Measurements from ENCODE around the gene CROCC2. TPM values are rescaled to one million over a fixed set of nuclear protein-coding genes. Genes with fewer than 3 reads are reported as not detected.

The CROCC2 gene
- total RNA-seq, 2 experiments from 2014 or later, result not detected

DNA sequence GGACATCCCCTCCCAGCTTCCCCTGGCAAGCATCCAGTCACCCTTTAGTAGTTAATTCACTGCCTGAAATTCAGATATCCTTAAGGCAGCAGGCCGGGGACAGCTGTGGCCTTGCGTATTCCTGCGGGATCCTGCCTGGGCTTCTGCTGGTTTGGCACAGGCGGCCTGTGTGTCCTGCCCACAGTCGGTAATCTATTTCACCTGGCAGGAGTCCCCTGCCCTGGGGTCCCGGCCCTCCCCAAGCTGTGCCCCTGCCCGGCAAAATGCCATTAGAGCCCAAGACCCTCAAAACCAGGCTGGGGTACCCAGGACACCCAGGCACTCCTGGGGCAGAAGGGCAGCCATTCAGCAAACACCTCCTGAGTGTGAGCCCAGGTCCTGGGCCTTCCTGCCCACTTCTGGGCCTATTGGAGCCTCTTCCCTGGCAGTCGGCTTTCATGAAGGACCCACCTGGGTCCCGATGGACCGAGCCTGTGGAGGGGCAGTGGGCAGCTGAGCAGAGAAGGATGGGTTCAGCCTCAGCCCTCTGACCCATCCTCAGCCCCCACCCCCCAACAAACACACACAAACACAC, 11.6 kb downstream of the CROCC2 start:
- H3K27me3 Mint-ChIP-seq, result peaks cover 8% of the 10 kb centered on the region
- intact Hi-C loops (cut with DNase I, micrococcal nuclease), result no loop called here
- no peaks in the 10 kb centered on the region for H3K4me1 Mint-ChIP-seq
- H3K27ac Mint-ChIP-seq, result no peak overlapping the region
- DNase-seq (peak; percentile 3), ATAC-seq (no peak)
- CTCF ChIA-PET, result interaction anchor here (0.6 kb wide), 1 partner anchor 259 kb away, joined by 3 read pairs; no protein-coding TSS in a partner anchor
- no peaks in the 10 kb centered on the region for H3K9me3 Mint-ChIP-seq (ENCODE audit: low read depth)
- no peaks in the 10 kb centered on the region for H3K36me3 Mint-ChIP-seq (ENCODE audit: low read depth)
- no peak overlapping the region for H3K4me3 Mint-ChIP-seq
- POLR2A ChIA-PET, result no interaction called here

DNA sequence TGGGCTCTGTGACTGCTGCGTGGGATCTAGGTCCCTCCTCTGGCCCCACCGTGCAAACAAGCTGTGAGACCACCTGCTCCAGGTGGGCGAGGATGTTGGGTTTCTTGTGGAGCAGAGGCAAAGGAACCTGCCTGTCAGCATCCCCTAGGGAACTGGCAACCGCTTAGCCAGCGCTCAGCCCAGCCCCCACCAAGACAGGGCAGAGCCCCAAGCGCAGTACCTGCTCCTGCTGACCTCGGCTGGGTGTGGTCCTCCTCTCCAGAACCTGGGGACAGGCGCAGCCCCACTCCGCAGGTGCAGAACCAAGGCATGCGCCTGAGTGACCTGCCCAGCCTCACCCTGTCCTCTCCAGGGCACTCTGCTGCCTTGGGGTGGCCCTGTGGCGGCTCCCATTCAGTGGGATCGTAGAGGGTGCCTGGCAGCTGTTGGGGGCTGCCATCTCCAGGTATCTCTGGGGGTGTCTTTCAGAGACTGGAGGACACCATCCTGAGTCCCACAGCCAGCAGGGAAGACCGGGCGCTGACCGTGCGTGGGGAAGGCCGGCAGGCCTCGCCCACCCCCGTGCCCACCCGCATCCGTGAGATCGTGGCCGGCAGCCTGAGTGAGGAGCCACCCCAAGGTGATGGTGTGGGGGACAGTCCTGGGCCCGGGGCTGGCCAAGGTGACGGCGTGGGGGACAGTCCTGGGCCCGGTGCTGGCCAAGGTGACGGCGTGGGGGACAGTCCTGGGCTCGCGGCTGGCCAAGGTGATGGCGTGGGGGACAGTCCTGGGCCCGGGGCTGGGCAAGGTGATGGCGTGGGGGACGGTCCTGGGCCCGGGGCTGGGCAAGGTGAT, 12.3 kb downstream of the CROCC2 start:
- CTCF ChIA-PET, result interaction anchor here (0.6 kb wide), 1 partner anchor 258 kb away, joined by 3 read pairs; no protein-coding TSS in a partner anchor
- Mint-ChIP-seq H3K36me3 (ENCODE audit: low read depth) (no peaks in the 10 kb centered on the region), H3K4me3 (no peak overlapping the region), H3K27me3 (peaks cover 8% of the 10 kb centered on the region), H3K9me3 (ENCODE audit: low read depth) (no peaks in the 10 kb centered on the region), H3K27ac (no peak overlapping the region), H3K4me1 (no peaks in the 10 kb centered on the region)
- DNase-seq, result peak; percentile 4
- ATAC-seq, result no peak
- POLR2A ChIA-PET, result no interaction called here
- intact Hi-C loops (cut with DNase I, micrococcal nuclease), result no loop called here

DNA sequence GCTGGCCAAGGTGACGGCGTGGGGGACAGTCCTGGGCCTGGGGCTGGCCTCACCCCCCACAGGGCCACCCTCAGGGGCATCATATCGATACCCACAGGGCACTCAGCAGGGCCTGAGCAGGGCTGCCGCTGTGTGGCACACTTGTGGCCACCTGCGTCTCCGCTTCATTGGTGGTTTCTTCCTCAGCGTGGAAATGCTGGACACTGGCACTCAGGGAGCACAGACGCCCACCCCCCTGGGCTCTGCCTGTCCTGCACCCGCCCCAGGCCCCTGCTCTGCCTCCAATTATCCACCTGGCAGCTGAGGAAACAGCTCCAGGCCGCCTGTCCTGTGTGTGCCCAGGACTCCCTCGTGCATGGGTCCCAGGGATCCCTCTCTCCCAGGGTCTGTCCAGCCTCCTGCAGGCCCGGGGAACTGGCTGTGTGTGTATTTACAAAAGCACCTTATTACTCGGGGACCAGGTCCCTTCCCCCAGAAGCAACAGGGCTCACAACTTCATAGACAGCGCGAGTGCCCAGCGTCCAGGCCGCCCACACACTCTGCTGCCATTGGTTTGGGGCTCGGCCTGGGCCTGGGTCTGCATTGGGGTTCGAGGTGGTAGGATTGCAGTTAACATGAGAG, 13.1 kb downstream of the CROCC2 start:
- H3K4me3 Mint-ChIP-seq, result no peak overlapping the region
- H3K27ac Mint-ChIP-seq, result no peak overlapping the region
- H3K36me3 Mint-ChIP-seq (ENCODE audit: low read depth), result no peaks in the 10 kb centered on the region
- ChIA-PET POLR2A (no interaction called here), CTCF (no interaction called here)
- intact Hi-C loops (cut with DNase I, micrococcal nuclease), result no loop called here
- peaks cover 8% of the 10 kb centered on the region for H3K27me3 Mint-ChIP-seq
- no peaks in the 10 kb centered on the region for H3K4me1 Mint-ChIP-seq
- DNase-seq (peak; percentile 3), ATAC-seq (no peak)
- H3K9me3 Mint-ChIP-seq (ENCODE audit: low read depth), result no peaks in the 10 kb centered on the region

DNA sequence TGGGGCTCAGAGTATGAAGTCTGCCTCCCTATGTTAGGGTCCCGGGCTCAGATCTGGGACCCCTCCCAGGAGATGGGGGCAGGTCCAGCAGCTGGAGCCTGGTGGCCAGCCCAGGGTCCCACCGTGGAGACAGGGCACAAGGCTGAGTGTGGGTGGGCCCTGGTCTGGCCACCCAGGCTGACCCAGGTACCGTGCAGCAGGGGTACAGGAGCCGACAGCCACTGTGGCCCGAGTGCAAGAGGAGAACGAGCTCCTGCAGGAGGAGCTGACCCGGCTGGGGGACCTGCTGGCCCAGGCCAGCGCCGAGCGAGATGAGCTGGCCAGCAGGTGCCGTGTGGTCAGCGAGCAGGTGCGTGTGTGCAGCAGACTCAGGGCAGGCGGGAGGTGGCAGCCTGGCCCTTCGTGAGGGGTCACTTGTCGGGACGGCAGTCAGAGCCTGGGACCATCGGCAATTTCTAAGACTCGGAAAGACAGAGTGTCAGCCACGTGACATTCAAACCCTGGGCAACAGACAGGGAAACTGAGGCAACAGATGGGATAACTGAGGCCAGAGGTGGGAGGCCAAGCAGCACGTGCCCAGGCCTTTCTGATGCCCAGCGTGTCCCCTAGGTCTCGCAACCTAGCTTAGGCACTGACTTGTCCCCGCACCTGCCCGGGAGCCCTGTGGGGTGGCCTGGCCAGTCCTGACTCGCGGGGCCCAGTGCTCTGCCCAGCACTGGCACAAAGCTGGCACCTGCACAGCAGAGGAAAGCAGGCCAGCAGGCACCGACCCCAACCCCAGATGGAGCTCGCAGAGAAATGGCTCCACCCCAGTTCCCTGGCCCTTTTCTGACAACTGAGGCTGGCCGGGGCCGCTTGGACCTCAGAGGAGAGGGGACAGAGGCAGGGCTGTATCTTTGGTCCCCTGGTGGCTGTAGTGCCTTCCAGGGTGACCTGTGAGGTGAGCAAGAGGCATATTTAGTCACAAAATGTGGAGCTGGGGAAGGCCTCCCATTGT, 13.9 kb downstream of the CROCC2 start:
- DNase-seq (peak; percentile 5), ATAC-seq (no peak)
- no peak overlapping the region for H3K4me3 Mint-ChIP-seq
- ChIA-PET CTCF (interaction anchor here (0.6 kb wide), 1 partner anchor 245 kb away, joined by 3 read pairs; no protein-coding TSS in a partner anchor), POLR2A (no interaction called here)
- H3K27ac Mint-ChIP-seq, result no peak overlapping the region
- intact Hi-C loops (cut with DNase I, micrococcal nuclease), result no loop called here
- H3K36me3 Mint-ChIP-seq (ENCODE audit: low read depth), result no peaks in the 10 kb centered on the region
- peaks cover 8% of the 10 kb centered on the region for H3K27me3 Mint-ChIP-seq
- no peaks in the 10 kb centered on the region for H3K9me3 Mint-ChIP-seq (ENCODE audit: low read depth)
- H3K4me1 Mint-ChIP-seq, result no peaks in the 10 kb centered on the region

DNA sequence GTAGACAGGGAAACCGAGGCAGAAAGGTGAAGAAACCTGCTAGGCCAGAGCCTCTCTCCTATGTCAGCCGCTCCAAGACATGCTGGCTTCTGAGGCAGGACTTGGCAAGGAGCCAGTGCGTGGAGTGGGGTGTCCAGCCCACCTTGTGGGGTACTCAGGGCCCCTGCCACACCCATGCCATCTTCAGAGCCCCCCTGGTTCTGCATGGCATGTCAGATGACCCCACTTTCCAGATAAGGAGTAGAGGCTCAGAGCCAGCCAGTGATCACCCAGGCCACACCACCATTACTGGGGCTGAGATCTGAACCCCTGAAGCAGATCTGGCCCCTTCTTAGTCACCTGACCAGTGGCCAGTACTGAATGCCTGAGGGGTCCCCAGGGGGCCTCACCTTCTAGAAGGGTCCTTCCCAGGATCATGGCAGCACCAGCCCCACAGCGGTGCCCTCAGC, 14.7 kb downstream of the CROCC2 start:
- intact Hi-C loops (cut with DNase I, micrococcal nuclease), result no loop called here
- ChIA-PET POLR2A (no interaction called here), CTCF (interaction anchor here (0.6 kb wide), 1 partner anchor 244 kb away, joined by 3 read pairs; no protein-coding TSS in a partner anchor)
- no peak overlapping the region for H3K4me3 Mint-ChIP-seq
- H3K4me1 Mint-ChIP-seq, result no peaks in the 10 kb centered on the region
- no peak for ATAC-seq
- no peak overlapping the region for H3K27ac Mint-ChIP-seq
- DNase-seq, result no peak
- peaks cover 4% of the 10 kb centered on the region for H3K27me3 Mint-ChIP-seq
- H3K36me3 Mint-ChIP-seq (ENCODE audit: low read depth), result no peaks in the 10 kb centered on the region
- no peaks in the 10 kb centered on the region for H3K9me3 Mint-ChIP-seq (ENCODE audit: low read depth)

DNA sequence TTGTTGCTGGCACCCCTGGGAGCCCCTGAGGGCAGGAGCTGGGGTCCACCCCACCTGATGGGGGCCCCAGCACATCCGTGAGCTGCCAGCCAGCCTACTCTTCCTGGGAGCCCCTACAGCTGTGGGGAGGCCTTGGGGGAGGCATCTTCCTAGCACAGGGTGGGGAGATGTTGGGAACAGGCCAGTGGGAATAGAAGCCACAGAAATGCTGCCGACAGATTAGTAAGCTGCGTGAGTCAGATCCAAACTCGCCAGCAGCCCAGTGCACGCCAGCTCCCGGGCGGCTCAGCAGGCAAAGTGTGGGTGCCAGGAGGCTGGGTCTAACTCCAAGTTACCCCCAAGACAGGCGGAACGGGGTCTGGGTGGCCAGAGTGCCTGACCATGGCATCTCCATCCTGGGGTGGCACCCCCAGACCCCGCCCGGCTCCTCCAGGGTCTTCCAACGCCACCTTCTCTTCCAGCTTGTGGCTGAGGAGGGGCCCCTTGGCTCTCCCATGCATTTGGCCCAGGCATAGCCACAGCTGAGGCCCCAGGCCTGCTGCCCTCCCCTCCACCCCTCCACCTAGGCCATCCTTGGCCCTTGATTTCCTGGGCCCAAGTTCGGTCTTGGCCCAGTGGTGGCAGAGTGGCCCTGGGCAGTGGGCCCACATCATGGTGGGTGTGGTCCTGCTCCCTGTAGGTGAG, 15.3 kb downstream of the CROCC2 start:
- no peaks in the 10 kb centered on the region for H3K4me1 Mint-ChIP-seq
- H3K27ac Mint-ChIP-seq, result no peak overlapping the region
- peak; percentile 13 for DNase-seq
- H3K27me3 Mint-ChIP-seq, result peaks cover 4% of the 10 kb centered on the region
- intact Hi-C loops (cut with DNase I, micrococcal nuclease), result no loop called here
- H3K4me3 Mint-ChIP-seq, result no peak overlapping the region
- ATAC-seq, result no peak
- ChIA-PET POLR2A (no interaction called here), CTCF (interaction anchor here (0.6 to 1.0 kb wide), 2 partner anchors 40 to 243 kb away, joined by 3 read pairs; no protein-coding TSS in a partner anchor)
- no peaks in the 10 kb centered on the region for H3K9me3 Mint-ChIP-seq (ENCODE audit: low read depth)
- no peaks in the 10 kb centered on the region for H3K36me3 Mint-ChIP-seq (ENCODE audit: low read depth)

DNA sequence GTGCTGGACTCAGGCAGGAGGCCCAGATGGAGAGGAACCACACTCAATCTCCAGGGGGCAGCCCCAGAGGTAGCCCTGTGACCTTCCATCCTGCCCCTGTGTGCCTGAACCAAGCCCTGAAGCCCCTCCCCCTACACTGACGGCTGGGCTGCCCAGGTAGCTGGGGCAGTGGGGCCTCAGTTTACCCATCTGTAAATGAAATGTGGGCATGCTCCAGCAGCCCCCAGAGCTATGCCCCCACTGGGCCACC, 15.8 kb downstream of the CROCC2 start:
- Mint-ChIP-seq H3K4me3 (no peak overlapping the region), H3K27ac (no peak overlapping the region), H3K27me3 (peaks cover 4% of the 10 kb centered on the region), H3K9me3 (ENCODE audit: low read depth) (no peaks in the 10 kb centered on the region), H3K36me3 (ENCODE audit: low read depth) (no peaks in the 10 kb centered on the region), H3K4me1 (no peaks in the 10 kb centered on the region)
- DNase-seq (no peak), ATAC-seq (no peak)
- ChIA-PET POLR2A (no interaction called here), CTCF (interaction anchor here (1.0 kb wide), 1 partner anchor 41 kb away, joined by 3 read pairs; no protein-coding TSS in a partner anchor)
- intact Hi-C loops (cut with DNase I, micrococcal nuclease), result no loop called here

DNA sequence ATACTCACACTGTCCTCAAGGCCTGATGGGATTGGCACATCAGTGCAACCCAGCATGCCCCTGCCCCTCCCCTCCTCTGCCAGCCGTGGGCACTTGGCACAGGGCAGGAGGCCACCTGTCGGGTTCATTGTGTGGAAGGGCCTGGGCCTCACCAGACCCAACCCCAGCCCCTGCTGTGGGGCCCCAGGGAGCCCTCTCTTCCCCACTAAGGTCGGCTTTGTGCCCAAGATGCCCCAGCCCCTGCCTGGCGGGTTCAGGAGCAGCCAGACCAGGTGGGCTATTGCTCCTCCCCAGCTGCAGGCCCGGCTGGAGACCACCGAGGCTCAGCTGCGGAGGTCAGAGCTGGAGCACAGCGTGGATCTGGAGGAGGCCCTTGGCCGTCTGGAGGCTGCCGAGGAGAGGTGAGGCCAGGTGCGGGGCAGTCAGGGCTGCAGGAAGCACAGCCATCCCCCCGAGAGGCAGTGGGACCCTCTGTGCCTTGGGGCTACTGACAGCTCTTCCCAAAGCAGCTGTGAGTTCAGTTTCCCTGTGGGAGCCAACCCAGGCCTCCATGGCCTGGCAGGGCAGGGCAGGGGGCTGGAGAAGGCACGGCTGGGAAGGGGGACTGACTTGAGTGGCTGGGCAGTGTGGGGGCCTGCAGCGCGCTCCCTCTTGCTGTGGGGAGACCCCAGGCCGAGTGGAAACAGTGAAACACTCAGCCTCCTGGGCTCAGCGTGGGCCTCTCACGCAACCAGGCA, 16.3 kb downstream of the CROCC2 start:
- Mint-ChIP-seq H3K4me1 (no peaks in the 10 kb centered on the region), H3K36me3 (ENCODE audit: low read depth) (no peaks in the 10 kb centered on the region), H3K9me3 (ENCODE audit: low read depth) (no peaks in the 10 kb centered on the region), H3K27ac (no peak overlapping the region), H3K4me3 (no peak overlapping the region), H3K27me3 (no peaks in the 10 kb centered on the region)
- peak; percentile 3 for DNase-seq
- ChIA-PET CTCF (interaction anchor here (1.0 kb wide), 1 partner anchor 41 kb away, joined by 3 read pairs; no protein-coding TSS in a partner anchor), POLR2A (no interaction called here)
- ATAC-seq, result no peak
- intact Hi-C loops (cut with DNase I, micrococcal nuclease), result no loop called here

DNA sequence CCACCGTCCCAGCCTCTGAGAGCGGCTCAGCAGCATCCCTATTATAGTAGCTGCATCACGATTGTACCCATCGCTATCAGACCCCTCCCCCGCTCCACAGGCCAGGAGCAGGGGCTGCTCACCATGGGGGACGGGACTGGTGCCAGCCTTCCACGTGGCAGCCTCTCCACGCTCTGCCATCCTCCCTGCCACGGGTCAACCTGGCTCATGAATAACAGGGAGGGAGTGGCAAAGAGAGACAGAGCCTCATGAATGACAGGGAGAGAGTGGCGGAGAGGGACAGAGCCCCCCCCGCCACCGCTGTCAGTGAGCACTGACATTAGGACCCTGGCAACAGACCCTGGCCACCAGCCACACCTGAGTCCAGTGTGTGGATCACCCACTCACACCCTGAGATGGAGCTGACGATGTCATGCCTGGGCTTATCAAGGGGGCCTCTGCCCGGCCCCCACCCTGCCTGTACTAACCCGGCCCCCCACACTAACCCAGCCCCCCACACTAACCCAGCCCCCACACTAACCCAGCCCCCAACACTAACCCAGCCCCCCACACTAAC, 16.9 kb downstream of the CROCC2 start:
- H3K27ac Mint-ChIP-seq, result no peak overlapping the region
- no peak overlapping the region for H3K4me3 Mint-ChIP-seq
- no peaks in the 10 kb centered on the region for H3K9me3 Mint-ChIP-seq (ENCODE audit: low read depth)
- intact Hi-C loops (cut with DNase I, micrococcal nuclease), result no loop called here
- no peak for ATAC-seq
- no peaks in the 10 kb centered on the region for H3K36me3 Mint-ChIP-seq (ENCODE audit: low read depth)
- POLR2A ChIA-PET, result no interaction called here
- no peaks in the 10 kb centered on the region for H3K4me1 Mint-ChIP-seq
- peak; percentile 8 for DNase-seq
- no peaks in the 10 kb centered on the region for H3K27me3 Mint-ChIP-seq
- CTCF ChIA-PET, result no interaction called here

DNA sequence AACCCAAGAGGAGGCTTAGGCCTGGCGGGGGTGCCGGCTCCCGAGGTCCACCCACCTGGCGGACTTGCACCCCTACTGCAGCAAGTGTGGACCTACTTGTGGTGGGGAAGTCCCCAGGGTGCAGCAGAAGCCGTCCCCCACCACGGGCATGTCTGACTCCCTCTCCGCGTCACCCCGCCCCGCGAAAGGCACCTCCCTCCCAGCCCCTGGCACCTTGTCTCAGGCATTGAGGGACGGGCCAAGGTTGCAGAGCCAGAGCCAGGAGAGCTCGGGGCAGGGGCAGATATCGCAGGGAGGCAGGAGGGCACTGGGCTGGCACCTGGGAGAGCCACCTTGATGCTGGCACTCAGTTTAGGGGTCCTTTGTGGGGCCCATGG, 19.0 kb downstream of the CROCC2 start:
- Mint-ChIP-seq H3K4me1 (no peaks in the 10 kb centered on the region), H3K9me3 (ENCODE audit: low read depth) (no peaks in the 10 kb centered on the region), H3K4me3 (no peak overlapping the region), H3K27me3 (no peaks in the 10 kb centered on the region), H3K27ac (no peak overlapping the region), H3K36me3 (ENCODE audit: low read depth) (no peaks in the 10 kb centered on the region)
- intact Hi-C loops (cut with DNase I, micrococcal nuclease), result no loop called here
- ChIA-PET CTCF (no interaction called here), POLR2A (no interaction called here)
- DNase-seq (no peak), ATAC-seq (peak; percentile 16)
